ENCODE data around the gene LTBP2.

Gene LTBP2

GRCh38 chr14:74500417-74501134 lies 111.5 kb downstream of the LTBP2 start:
- H3K27me3 ChIP-seq (replicated peaks; ENCODE audit: control insufficient read depth, insufficient read depth, low read length), result no peaks in the 10 kb centered on the region
- peaks cover 12% of the 10 kb centered on the region for H3K4me1 ChIP-seq (ENCODE audit: control insufficient read depth, insufficient read depth, low read length)
- DNase-seq (ENCODE audit: low read depth), result no peak
- H3K9ac ChIP-seq (ENCODE audit: low read length), result no peak overlapping the region
- H3K9me3 ChIP-seq (ENCODE audit: control insufficient read depth, low read length), result no peaks in the 10 kb centered on the region
- H3K36me3 ChIP-seq (ENCODE audit: control insufficient read depth, insufficient read depth, low read length, severe bottlenecking), result peaks cover 41% of the 10 kb centered on the region
- H3K4me3 ChIP-seq (ENCODE audit: low read length), result no peak overlapping the region

- Histone ChIP-seq H3K36me3 (ENCODE audit: control insufficient read depth, insufficient read depth, low read length, severe bottlenecking) (peaks cover 7% of the 10 kb centered on the region), H3K4me3 (ENCODE audit: low read length) (no peak overlapping the region), H3K9ac (ENCODE audit: low read length) (no peak overlapping the region), H3K27me3 (replicated peaks; ENCODE audit: control insufficient read depth, insufficient read depth, low read length) (no peaks in the 10 kb centered on the region), H3K4me1 (ENCODE audit: control insufficient read depth, insufficient read depth, low read length) (peaks cover 40% of the 10 kb centered on the region), H3K9me3 (ENCODE audit: control insufficient read depth, low read length) (no peaks in the 10 kb centered on the region)
- no peak for DNase-seq (ENCODE audit: low read depth)
Measured at GRCh38 chr14:74495356-74495755, 116.7 kb downstream of the LTBP2 start.

GRCh38 chr14:74493343-74494261 lies 118.4 kb downstream of the LTBP2 start, which contains the start of gene ISCA2:
ISCA2 (plus strand) TSS chr14:74493765; CDS start chr14:74493775, 10 bp downstream.
- H3K4me1 ChIP-seq (ENCODE audit: control insufficient read depth, insufficient read depth, low read length), result peaks cover 42% of the 10 kb centered on the region
- peak within 1 kb of the TSS; percentile 97 for H3K4me3 ChIP-seq (ENCODE audit: low read length)
- H3K9me3 ChIP-seq (ENCODE audit: control insufficient read depth, low read length), result no peaks in the 10 kb centered on the region
- peak; percentile 100 for DNase-seq (ENCODE audit: low read depth)
- no peaks in the 10 kb centered on the region for H3K36me3 ChIP-seq (ENCODE audit: control insufficient read depth, insufficient read depth, low read length, severe bottlenecking)
- H3K27me3 ChIP-seq (replicated peaks; ENCODE audit: control insufficient read depth, insufficient read depth, low read length), result no peaks in the 10 kb centered on the region
- peak within 1 kb of the TSS; percentile 96 for H3K9ac ChIP-seq (ENCODE audit: low read length)

GRCh38 chr14:74492776-74493342 lies 119.2 kb downstream of the LTBP2 start, which contains the start of gene NPC2:
NPC2 (minus strand) TSS chr14:74493305; CDS start chr14:74493274, 31 bp downstream.
- DNase-seq (ENCODE audit: low read depth), result peak; percentile 55
- Histone ChIP-seq H3K4me3 (ENCODE audit: low read length) (peak within 1 kb of the TSS; percentile 97), H3K27me3 (replicated peaks; ENCODE audit: control insufficient read depth, insufficient read depth, low read length) (no peaks in the 10 kb centered on the region), H3K4me1 (ENCODE audit: control insufficient read depth, insufficient read depth, low read length) (peaks cover 41% of the 10 kb centered on the region), H3K9ac (ENCODE audit: low read length) (peak within 1 kb of the TSS; percentile 96), H3K9me3 (ENCODE audit: control insufficient read depth, low read length) (no peaks in the 10 kb centered on the region), H3K36me3 (ENCODE audit: control insufficient read depth, insufficient read depth, low read length, severe bottlenecking) (peaks cover 1% of the 10 kb centered on the region)

GRCh38 chr14:74491956-74492775 lies 119.9 kb downstream of the LTBP2 start:
- Histone ChIP-seq H3K9me3 (ENCODE audit: control insufficient read depth, low read length) (no peaks in the 10 kb centered on the region), H3K9ac (ENCODE audit: low read length) (peak overlapping the region; percentile 92), H3K4me1 (ENCODE audit: control insufficient read depth, insufficient read depth, low read length) (peaks cover 44% of the 10 kb centered on the region), H3K27me3 (replicated peaks; ENCODE audit: control insufficient read depth, insufficient read depth, low read length) (no peaks in the 10 kb centered on the region), H3K36me3 (ENCODE audit: control insufficient read depth, insufficient read depth, low read length, severe bottlenecking) (peaks cover 6% of the 10 kb centered on the region), H3K4me3 (ENCODE audit: low read length) (peak overlapping the region; percentile 84)
- DNase-seq (ENCODE audit: low read depth), result peak; percentile 44

- no peak overlapping the region for H3K4me3 ChIP-seq (ENCODE audit: low read length)
- H3K9me3 ChIP-seq (ENCODE audit: control insufficient read depth, low read length), result no peaks in the 10 kb centered on the region
- no peak overlapping the region for H3K9ac ChIP-seq (ENCODE audit: low read length)
- H3K4me1 ChIP-seq (ENCODE audit: control insufficient read depth, insufficient read depth, low read length), result peaks cover 58% of the 10 kb centered on the region
- no peaks in the 10 kb centered on the region for H3K27me3 ChIP-seq (replicated peaks; ENCODE audit: control insufficient read depth, insufficient read depth, low read length)
- DNase-seq (ENCODE audit: low read depth), result no peak
- H3K36me3 ChIP-seq (ENCODE audit: control insufficient read depth, insufficient read depth, low read length, severe bottlenecking), result peaks cover 13% of the 10 kb centered on the region
Measured at GRCh38 chr14:74490486-74490885, 121.6 kb downstream of the LTBP2 start.

- no peak overlapping the region for H3K9ac ChIP-seq (ENCODE audit: low read length)
- peaks cover 22% of the 10 kb centered on the region for H3K36me3 ChIP-seq (ENCODE audit: control insufficient read depth, insufficient read depth, low read length, severe bottlenecking)
- H3K9me3 ChIP-seq (ENCODE audit: control insufficient read depth, low read length), result no peaks in the 10 kb centered on the region
- no peaks in the 10 kb centered on the region for H3K27me3 ChIP-seq (replicated peaks; ENCODE audit: control insufficient read depth, insufficient read depth, low read length)
- peaks cover 55% of the 10 kb centered on the region for H3K4me1 ChIP-seq (ENCODE audit: control insufficient read depth, insufficient read depth, low read length)
- H3K4me3 ChIP-seq (ENCODE audit: low read length), result no peak overlapping the region
- DNase-seq (ENCODE audit: low read depth), result peak; percentile 56
Measured at GRCh38 chr14:74488786-74489397, 123.1 kb downstream of the LTBP2 start.

GRCh38 chr14:74486164-74486563 lies 125.9 kb downstream of the LTBP2 start:
- Histone ChIP-seq H3K9ac (ENCODE audit: low read length) (no peak overlapping the region), H3K4me3 (ENCODE audit: low read length) (peak overlapping the region; percentile 5), H3K9me3 (ENCODE audit: control insufficient read depth, low read length) (no peaks in the 10 kb centered on the region), H3K4me1 (ENCODE audit: control insufficient read depth, insufficient read depth, low read length) (peaks cover 67% of the 10 kb centered on the region), H3K27me3 (replicated peaks; ENCODE audit: control insufficient read depth, insufficient read depth, low read length) (no peaks in the 10 kb centered on the region), H3K36me3 (ENCODE audit: control insufficient read depth, insufficient read depth, low read length, severe bottlenecking) (peaks cover 45% of the 10 kb centered on the region)
- no peak for DNase-seq (ENCODE audit: low read depth)

GRCh38 chr14:74483321-74483720 lies 128.7 kb downstream of the LTBP2 start:
- H3K9ac ChIP-seq (ENCODE audit: low read length), result peak overlapping the region; percentile 47
- H3K4me3 ChIP-seq (ENCODE audit: low read length), result no peak overlapping the region
- no peaks in the 10 kb centered on the region for H3K9me3 ChIP-seq (ENCODE audit: control insufficient read depth, low read length)
- H3K36me3 ChIP-seq (ENCODE audit: control insufficient read depth, insufficient read depth, low read length, severe bottlenecking), result peaks cover 73% of the 10 kb centered on the region
- DNase-seq (ENCODE audit: low read depth), result peak; percentile 74
- no peaks in the 10 kb centered on the region for H3K27me3 ChIP-seq (replicated peaks; ENCODE audit: control insufficient read depth, insufficient read depth, low read length)
- peaks cover 67% of the 10 kb centered on the region for H3K4me1 ChIP-seq (ENCODE audit: control insufficient read depth, insufficient read depth, low read length)

- Histone ChIP-seq H3K9ac (ENCODE audit: low read length) (no peak overlapping the region), H3K4me3 (ENCODE audit: low read length) (no peak overlapping the region), H3K36me3 (ENCODE audit: control insufficient read depth, insufficient read depth, low read length, severe bottlenecking) (peaks cover 71% of the 10 kb centered on the region), H3K9me3 (ENCODE audit: control insufficient read depth, low read length) (no peaks in the 10 kb centered on the region), H3K27me3 (replicated peaks; ENCODE audit: control insufficient read depth, insufficient read depth, low read length) (no peaks in the 10 kb centered on the region), H3K4me1 (ENCODE audit: control insufficient read depth, insufficient read depth, low read length) (peaks cover 64% of the 10 kb centered on the region)
- no peak for DNase-seq (ENCODE audit: low read depth)
Measured at GRCh38 chr14:74482571-74482970, 129.5 kb downstream of the LTBP2 start.
